Calu3 (cell line): Measurements from ENCODE around the gene ZCCHC17. TPM values are rescaled to one million over a fixed set of nuclear protein-coding genes. Genes with fewer than 3 reads are reported as not detected.

Experiments
- BruUV-seq: library from RNA; stranded (reverse); fragments of 400-500 nt; replicated peaks from 2 replicates; lab custom pipeline; 2021; lab: Mats Ljungman, UMichigan
- CTCF ChIA-PET: fragments of 300-600 bp; sonication (Branson Sonifier 250); formaldehyde crosslinking; loops from one replicate; lab custom pipeline; 2022; ENCODE audit warnings: antibody characterized with exemption; lab: Charles Lee
- DNase-seq: peaks from one replicate; pipeline ENCODE4 v3.0.0; 2022
- H3K27ac Mint-ChIP-seq: one replicate; pipeline ENCODE4 v1.8.0; 2022; ENCODE audit warnings: mixed read lengths; ENCODE audit not compliant: unreplicated experiment
- H3K27me3 Mint-ChIP-seq: one replicate; pipeline ENCODE4 v1.8.0; 2022; ENCODE audit warnings: mixed read lengths; ENCODE audit not compliant: unreplicated experiment
- H3K36me3 Mint-ChIP-seq: one replicate; pipeline ENCODE4 v1.8.0; 2022; ENCODE audit warnings: mild to moderate bottlenecking, moderate library complexity, mixed read lengths; ENCODE audit not compliant: insufficient read depth, unreplicated experiment
- H3K4me1 Mint-ChIP-seq: one replicate; pipeline ENCODE4 v1.8.0; 2022; ENCODE audit warnings: mild to moderate bottlenecking, low read depth, mixed read lengths; ENCODE audit not compliant: unreplicated experiment
- H3K4me3 Mint-ChIP-seq: one replicate; pipeline ENCODE4 v1.8.0; 2022; ENCODE audit warnings: mild to moderate bottlenecking, low read depth, moderate library complexity, mixed read lengths; ENCODE audit not compliant: unreplicated experiment
- H3K9me3 Mint-ChIP-seq: one replicate; pipeline ENCODE4 v1.8.0; 2022; ENCODE audit warnings: low read depth, mixed read lengths; ENCODE audit not compliant: unreplicated experiment
- CTCF ChIP-seq: fragments of 200-600 bp; IDR thresholded peaks from one replicate; pipeline ENCODE4 v1.8.0; 2022; ENCODE audit warnings: antibody characterized with exemption; ENCODE audit not compliant: unreplicated experiment
- intact Hi-C: fragments of 100-400 bp; cut with micrococcal nuclease; formaldehyde crosslinking; loops from one replicate; pipeline ENCODE4 v1.10.0; 2022; ENCODE audit not compliant: unreplicated experiment
- total RNA-seq: library from RNA; stranded (reverse); gene quantifications from 2 replicates; pipeline ENCODE4 v1.2.3, GENCODE V29; 2022

Gene ZCCHC17
- total RNA-seq, 1 experiment from 2014 or later = 28.5 TPM

- peak; percentile 86 for DNase-seq
- intact Hi-C loops = no loop called here
- H3K27ac Mint-ChIP-seq = peak overlapping the region; percentile 59
- H3K9me3 Mint-ChIP-seq = no peaks in the 10 kb centered on the region
- H3K36me3 Mint-ChIP-seq = peaks cover 37% of the 10 kb centered on the region
- BruUV-seq = no TSS peak
- CTCF ChIA-PET = no interaction called here
- peaks cover 34% of the 10 kb centered on the region for H3K27me3 Mint-ChIP-seq
- peaks cover 30% of the 10 kb centered on the region for H3K4me1 Mint-ChIP-seq
- no peak for TF ChIP-seq CTCF
- peak overlapping the region; percentile 94 for H3K4me3 Mint-ChIP-seq
Observed at GRCh38 chr1:31413405-31414001, 116.7 kb downstream of the ZCCHC17 start.

Other genes starting within 250 kb of the ZCCHC17 start
- 161 and 163 TPM in 2 replicates for gene PUM1, start 231.3 kb upstream of the ZCCHC17 start, total RNA-seq
- not detected in 2 replicates for gene NKAIN1, start 57.1 kb upstream of the ZCCHC17 start, total RNA-seq
- gene SNRNP40, start 244 bp upstream of the ZCCHC17 start, total RNA-seq = 78.1 and 81.0 TPM in 2 replicates
- gene FABP3, start 76.0 kb downstream of the ZCCHC17 start, total RNA-seq = not detected in 2 replicates
- gene SERINC2, start 116.2 kb downstream of the ZCCHC17 start, total RNA-seq = 67.7 and 79.8 TPM in 2 replicates